Adipose tissue (tissue), 3 donors: ENCODE results near the gene G0S2. TPM values are rescaled to one million over a fixed set of nuclear protein-coding genes. Genes with fewer than 3 reads are reported as not detected.
A peak's percentile ranks its signal among the peaks of the same experiment; 100 is the strongest.

Experiments
- H3K27ac ChIP-seq: one replicate; pipeline ENCODE4 v1.5.1; 2013; ENCODE audit warnings: low read depth, low read length
- WGBS, 3 donors: extraction: QIAGEN DNeasy Blood & Tissue Kit; methylation state at CpG; one replicate each; pipeline ENCODE4 v1.1.7; 2013; 5-methylcytosine and 5-hydroxymethylcytosine counted together
- polyA plus RNA-seq, 3 donors: library from polyadenylated mRNA; stranded (reverse); fragments of 200-250 nt; gene quantifications; one replicate each; pipeline ENCODE4 v1.2.3, GENCODE V29; 2013
- donor health status: healthy with polysubstance abuse.
- donor health status: Bipolar disorder and iron deficiency.
- donor health status: healthy.

Gene G0S2, protein sequence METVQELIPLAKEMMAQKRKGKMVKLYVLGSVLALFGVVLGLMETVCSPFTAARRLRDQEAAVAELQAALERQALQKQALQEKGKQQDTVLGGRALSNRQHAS
- polyA plus RNA-seq, result 1,000 to 10,000 TPM in 1 of 3 donors, 100 to 1,000 TPM in 2; 291 to 4,779 (median 509) TPM

DNA sequence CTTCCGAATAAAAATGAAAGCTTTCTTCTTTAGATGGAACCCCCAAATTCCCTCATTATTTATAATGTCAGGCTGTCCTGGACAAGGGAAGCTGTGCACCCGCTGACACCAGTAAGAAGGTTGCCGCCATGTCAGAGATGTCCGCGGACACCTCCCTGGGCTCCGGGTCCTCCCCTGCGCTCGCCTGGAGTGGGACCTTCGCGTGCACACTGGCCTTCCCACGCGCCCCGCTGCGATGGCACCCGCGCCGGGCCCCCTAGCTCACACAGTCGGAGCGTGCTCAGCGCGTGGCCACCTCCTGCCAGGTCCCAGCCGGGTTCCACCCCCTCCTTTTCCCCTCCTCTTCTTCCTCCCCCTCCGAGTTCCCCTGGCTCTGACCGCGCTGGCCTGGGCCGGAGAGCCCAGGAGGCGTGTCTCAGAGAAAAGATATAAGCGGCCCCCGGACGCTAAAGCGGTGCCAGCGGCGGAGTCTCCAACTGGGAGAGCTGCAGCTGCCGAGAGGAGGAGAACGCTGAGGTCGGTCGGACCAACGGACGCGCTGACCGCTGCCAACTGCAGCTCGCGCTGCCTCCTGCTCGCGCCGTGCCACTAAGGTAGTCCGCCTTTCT, at the start of gene G0S2:
G0S2 (plus strand) TSS at position 456 of the 608 bp plus-strand sequence. CDS start 273 bp downstream, outside the sequence.
- H3K27ac ChIP-seq, result peak within 1 kb of the TSS; percentile 87
- 1 to 6% (median 4%) methylated on average over 40 to 47 of the region's 47 CpGs for WGBS, 3 donors

DNA sequence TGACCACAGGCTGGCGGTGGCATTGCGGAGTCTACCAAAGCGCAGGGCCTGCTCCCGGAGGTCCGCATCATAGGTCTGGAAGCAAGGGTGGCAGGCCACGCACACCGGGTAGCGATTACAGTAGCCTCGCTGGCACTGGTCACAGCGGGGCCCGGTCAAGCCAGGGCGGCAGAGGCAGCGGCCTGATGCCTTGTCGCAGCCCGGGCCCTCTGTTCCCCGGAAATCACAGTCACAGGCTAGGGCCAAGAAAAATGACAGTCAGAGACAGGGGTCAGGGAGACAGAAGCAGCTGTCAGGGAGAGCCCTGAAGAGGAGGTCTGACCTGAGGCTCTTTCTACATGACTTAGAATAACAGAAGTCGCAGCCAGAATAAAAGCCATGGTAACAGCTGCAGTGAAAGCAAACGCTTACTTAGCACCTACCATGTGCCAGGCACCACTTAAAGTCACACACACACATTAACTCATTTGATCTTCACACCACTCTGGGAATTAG, 49.4 kb upstream of the G0S2 start:
- WGBS, 3 donors, result 87 to 90% (median 88%) methylated on average over 18 of the region's 18 CpGs
- H3K27ac ChIP-seq, result no peak overlapping the region

DNA sequence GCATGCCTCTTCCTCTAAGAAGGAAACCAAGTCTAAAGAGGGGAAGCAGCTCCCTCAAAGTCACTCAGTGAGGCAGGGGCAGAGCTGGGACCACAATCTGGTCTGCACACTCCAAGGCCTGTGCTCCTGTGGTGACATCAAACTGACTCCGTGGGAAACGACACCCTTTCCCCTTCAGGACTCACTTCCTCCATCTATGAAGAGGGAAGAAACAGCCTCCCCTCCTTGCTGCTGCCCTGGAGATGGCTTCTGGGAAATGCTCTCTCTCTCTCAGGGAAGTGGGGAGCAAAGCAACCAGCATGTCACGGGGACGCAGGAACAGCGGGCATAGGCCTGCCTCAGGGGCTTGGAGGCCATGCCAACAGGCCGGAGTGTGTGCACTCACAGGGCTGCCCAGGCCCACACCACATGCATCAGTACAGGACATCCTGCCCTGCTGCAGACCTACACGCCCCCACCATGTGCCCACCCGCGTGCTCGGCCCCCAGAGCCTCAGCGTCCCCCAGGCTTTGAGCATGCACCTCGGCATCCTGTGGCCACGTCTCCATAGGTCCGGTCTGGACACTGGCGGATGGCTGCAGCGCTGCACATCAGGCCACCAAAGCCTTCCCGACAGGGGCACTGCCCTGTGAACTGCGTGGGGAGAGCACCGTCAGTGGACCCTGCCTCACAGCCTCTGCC, 48.7 kb upstream of the G0S2 start:
- 87 to 97% (median 90%) methylated on average over 19 of the region's 19 CpGs for WGBS, 3 donors
- no peak overlapping the region for H3K27ac ChIP-seq

DNA sequence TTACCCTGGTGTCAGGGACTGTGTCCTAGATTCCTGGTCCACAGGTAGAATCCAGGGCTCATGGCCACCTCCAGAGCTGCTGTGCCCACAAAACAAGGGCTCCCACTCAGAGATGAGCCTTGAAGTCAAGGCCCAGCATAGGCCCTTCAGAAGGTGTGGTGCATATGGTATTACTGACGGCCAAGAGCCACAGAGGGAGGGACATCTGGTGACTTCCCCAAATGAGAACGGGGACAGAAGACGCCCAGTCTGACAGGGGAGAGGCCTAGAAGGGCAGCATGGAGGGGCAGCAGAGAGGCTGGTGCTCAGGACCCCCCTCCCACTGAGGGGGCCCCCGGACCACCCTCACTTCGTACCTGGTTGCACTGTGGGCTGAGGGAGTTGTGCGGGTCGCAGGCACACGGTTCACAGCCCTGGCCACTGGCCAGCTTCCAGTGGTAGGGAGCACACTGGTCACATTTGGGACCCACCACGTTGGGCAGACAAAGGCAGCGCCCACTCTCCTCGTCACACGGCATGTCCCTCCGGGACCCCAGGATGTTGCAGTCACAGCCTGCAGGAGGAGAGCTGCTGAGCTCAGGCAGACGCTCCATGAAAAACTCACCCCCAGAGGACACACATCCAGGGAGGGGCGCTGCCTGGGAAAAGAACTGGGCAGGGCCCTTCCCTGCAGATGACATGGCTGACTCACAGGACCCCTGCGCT, 48.0 kb upstream of the G0S2 start:
- 45 to 62% (median 46%) methylated on average over 16 of the region's 16 CpGs for WGBS, 3 donors
- H3K27ac ChIP-seq, result no peak overlapping the region

DNA sequence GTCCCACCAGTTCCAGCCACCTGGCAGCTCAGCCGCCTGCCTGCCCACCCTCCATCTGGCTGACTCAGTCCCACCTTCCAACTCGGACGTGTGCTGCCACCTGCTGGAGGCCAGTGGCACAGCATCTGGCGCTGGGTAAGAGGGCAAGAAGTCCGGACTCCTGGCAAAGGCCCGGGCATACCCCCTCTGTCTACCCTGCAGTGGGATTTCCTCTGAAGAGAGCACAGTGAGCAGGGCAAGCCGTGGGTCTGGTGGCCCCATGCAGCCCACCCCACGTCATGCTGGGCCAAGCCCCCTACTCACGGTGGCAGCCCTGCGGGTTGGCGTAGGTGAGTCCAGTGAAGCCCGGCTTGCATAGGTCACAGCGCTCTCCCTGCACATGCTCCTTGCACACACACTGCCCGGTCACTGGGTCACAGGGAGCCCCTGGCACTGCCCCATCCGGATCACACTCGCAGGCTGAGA, 47.4 kb upstream of the G0S2 start:
- 36 to 43% (median 38%) methylated on average over 16 of the region's 16 CpGs for WGBS, 3 donors
- no peak overlapping the region for H3K27ac ChIP-seq

DNA sequence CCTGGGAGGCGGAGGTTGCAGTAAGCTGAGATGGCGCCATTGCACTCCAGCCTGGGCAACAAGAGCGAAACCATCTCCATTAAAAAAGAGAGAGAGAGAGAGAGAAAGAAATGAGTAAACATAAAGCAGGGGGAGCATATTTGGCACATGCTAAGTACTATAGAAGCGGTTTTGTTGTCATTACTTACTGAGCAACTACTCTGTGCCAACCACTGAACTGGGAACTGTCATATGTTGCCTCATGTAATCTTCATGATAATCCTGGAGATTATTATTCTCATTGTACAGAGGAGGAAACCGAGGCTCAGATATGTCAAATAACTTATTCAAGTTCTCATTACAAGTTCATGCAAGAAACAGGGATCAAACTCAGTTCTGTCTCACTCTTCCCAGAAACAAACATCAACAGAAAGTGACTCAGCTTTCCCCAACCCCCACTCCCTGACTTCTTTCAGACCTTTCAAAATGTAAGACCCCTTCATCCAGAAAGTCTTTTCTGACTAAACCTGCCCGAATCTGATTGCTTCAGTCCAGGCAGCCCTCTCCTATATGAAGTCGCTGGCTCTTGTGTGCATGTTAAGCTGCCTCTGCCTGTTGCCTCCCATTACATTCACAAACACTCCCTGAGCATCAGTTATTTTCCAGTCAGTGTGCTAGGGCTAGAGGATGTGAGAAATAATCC, 46.5 kb upstream of the G0S2 start:
- 87 to 93% (median 91%) methylated on average over 7 of the region's 7 CpGs for WGBS, 3 donors
- H3K27ac ChIP-seq, result no peak overlapping the region

DNA sequence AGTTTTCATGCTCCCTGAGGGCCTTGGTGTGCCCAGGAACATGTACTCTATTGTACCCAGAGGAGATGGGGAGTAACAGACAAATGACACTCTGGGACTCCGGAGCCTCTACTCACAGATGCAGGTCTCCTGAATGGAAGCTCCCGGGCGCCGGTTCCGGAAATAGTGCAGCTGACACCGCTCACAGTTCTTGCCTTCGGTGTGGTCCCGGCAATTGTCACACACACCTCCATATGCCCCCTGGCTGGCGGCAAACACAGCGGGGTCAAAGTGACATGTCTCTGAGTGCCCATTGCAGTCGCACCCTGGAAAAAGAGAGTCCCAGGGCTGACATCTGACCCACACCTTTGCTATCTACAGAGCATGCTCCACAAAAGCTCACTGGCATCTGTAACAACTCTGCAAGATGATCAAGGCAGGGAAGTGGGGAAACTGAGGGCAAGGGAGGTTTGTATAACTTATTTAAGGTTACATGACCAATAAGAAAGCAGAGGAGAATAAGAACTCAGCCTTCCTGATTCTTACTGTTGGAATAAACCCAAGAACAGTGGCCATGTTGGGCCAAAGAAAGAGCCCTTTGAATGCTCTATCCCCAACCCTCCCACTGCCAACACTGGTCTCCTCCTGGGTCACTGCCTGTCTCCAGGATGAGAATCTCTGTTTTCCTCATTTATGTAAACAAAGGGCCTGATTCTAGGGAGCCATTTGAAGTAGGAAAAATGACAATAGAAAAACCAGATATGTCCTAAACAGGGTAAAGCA, 45.4 kb upstream of the G0S2 start:
- WGBS, 3 donors, result 92 to 97% (median 94%) methylated on average over 11 of the region's 11 CpGs

DNA sequence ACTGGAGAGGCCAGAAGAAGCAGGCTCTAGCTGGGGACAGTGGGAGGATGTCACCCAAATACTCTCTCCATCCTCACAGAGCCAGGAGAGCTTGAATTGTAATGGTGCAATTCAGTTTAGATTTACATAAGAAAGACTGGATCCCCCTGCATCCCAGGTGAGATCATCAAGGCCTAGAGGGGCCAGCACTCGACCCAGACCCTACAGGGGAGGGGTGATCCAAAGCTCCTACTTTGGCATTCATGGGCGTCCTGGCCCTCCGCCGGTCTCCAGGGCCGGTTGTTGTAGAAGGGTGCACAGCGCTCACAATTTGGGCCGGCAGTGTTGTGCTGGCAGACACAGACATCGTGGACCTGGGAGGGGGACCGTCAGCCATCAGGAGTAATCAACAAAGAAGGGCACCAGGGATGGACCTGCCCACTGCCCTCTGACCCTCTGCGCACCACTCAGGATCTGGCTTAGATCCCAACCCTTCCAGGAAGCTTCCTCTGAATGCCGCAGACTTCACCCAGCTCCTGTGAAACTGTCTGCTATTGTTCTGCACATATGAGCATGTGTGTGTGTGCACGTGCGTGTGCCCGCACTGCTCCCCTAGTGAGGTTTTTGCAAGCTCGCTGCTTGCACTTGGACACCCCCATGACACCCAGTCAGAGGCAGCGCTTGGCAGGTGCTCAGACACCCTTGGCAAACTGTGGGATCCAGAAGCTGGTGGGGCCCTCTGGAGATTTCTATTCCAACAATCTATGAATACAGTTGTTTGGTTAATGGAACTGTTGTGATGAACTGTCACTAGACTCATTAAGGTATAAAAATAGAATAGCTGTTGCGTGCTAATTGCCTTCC, 44.6 kb upstream of the G0S2 start:
- no peak overlapping the region for H3K27ac ChIP-seq
- WGBS, 3 donors, result 71 to 79% (median 73%) methylated on average over 17 of the region's 17 CpGs

More for the DNA sequence above, 45.4 kb upstream of the G0S2 start:
- no peak overlapping the region for H3K27ac ChIP-seq

DNA sequence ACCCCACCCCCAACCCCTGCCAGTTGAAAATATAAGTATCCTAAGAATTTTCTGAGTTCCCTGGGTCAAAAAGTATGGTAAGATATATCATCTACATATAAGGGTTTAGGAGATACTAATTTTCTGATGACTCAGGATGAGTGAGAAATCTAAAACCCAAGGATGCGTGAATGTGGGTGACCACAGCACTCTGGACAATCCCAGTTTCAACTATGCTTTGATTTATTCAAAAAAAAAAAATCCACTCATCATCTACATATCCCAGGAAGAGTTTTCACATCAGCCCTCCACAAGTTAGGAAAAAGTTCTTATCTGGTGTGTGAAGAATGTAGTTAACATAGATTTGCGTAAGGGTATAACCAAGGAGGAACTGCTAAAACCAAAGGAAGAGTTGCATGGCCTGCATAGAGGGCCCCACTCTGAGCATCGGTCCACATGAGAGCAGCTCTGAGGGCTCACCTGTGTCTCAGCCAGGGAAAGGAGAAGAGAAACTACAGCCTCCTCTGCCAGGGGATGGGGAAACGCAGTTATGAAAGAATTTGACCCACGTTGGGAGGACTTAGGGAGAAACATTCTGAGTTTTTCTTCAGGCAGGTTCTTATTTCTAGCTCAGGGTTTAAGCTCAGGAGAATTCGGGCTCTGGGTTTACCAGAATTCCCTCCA, 41.7 kb upstream of the G0S2 start:
- 77 to 90% (median 81%) methylated on average over 6 of the region's 6 CpGs for WGBS, 3 donors
- no peak overlapping the region for H3K27ac ChIP-seq

DNA sequence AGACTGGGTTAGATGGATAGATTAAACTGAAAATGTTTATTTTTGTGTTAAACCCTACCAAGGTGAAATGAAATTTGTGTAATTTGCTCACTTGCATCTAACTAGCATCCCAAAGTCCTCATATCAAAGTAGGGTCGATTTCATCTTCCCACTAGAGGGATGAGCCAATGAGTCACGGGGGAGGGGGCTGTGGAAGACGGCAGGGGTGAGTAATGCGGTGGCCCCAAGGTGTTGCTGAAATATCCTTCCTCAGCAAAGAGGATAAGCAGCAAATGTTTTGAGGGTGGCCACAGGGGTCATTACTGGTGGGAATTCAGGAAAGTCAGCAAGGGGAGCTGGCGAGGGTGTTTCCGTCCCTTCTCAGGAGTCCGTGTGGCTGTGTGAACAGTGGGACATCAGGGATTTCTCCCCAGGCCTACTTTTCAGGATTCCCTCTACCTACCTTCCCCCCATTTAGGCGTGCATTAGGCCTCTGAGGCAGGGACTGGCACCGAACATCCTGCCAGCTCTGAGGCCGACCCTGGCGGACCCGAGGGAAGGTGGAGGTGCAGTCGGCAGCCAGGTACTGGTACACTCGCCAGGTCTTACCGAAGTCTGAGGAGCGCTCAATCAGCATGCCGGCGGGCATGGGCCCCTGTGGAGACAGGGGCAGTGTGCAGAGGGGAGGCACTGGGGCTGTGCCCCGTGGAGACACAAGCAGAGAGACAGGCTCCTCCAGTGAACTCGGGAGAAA, 41.0 kb upstream of the G0S2 start:
- WGBS, 3 donors, result 86 to 91% (median 87%) methylated on average over 20 of the region's 20 CpGs
- no peak overlapping the region for H3K27ac ChIP-seq

DNA sequence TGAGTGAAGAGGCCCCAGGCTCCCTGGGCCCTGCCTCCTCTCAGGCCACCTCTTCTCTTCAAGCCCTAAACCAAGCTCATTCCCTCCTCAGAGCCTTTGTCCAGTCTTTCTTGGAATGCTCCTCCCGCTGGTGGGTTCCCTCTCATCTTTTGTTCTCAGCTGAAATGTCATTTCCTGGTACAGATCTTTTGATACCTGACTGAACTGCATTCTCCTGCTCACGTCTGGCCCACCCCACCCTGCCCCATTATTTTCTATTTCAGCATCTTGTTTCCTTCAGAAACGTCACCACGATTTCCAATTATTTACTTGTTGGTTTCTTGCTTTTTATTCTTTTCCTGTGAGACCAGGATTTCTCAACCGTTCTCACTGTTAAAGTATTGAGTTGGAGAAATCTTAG, 39.4 kb upstream of the G0S2 start:
- no peak overlapping the region for H3K27ac ChIP-seq
- 68 to 85% (median 74%) methylated on average over 5 of the region's 5 CpGs for WGBS, 3 donors

DNA sequence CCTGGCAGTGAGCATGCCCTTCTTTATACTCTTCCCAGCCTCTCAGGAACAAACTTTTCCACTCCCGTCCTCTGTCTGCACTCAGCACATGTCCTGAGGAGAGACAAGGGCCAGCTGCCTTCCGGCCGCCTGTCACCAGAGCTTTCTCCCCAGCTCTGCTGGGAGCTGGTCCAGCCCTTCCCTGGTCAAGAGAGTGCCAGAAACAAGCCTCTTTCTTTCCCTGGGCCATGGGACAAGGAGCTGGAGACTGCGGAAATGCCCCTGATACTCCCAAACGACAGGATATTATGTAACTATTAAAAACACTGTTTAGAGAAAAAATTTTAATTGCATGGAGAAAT, 33.4 kb upstream of the G0S2 start:
- 21 to 46% (median 34%) methylated on average over 5 of the region's 5 CpGs for WGBS, 3 donors
- H3K27ac ChIP-seq, result peak overlapping the region; percentile 9

DNA sequence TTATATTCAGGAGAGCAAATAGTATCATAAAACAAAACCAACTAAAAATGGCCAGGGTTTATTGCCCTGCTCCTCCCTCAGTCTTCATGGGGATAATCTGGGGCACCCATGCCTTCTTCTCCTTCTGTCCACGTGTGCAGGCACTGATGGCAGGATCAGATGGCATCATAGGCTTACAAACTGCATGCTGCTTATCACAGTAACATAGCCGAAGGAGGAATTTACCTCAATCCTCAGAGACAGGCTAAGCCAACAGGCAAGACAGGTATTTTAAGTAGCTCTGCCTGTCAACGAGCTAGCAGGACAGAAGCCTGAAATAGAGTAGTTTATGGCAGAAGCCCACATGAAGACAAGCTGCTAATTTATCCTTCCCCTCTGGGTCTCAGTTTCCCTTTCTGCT, 32.4 kb upstream of the G0S2 start:
- 17 to 62% (median 40%) methylated on average over 3 of the region's 3 CpGs for WGBS, 3 donors
- no peak overlapping the region for H3K27ac ChIP-seq

DNA sequence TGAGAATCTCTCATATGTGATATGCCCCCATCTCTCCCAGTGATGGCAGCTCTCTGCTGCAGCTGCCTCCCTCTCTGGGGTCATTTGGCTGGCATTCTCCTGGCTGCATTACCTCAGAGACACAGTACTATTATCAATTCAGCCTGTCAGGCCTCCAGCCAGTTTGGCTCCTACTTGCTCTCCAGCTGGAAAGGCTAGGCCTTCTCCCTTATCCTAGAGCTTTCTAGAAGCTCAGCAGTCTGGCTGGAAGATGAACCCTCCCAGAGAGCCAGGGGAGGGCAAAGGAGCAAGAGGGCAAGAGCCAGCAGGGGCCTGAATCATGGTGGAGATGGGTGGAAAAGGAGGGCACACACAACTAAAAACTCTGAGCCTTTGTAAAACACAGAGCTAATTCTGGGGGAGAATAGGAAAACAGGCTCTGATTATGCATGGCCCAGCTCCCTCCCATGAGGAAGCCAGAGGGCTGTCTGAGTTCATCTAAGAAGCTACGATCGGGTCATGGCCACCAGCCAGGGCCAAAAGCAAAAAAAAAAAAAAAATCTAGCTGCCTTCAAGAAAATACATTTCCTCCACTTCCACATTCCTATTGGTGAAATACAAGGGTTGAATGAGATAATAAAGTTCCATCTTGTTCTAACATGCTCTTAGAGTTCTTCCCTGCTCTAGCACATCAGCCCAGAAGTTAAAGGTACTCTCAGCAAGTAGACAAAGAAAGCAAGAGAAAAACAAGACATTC, 31.8 kb upstream of the G0S2 start:
- WGBS, 3 donors, result 15 to 30% (median 25%) methylated on average over 2 of the region's 2 CpGs
- H3K27ac ChIP-seq, result no peak overlapping the region
